Jurkat, Clone E6-1 (cell line): ENCODE measurements around the gene INTU.

ENCODE experiments used
- DNase-seq: peaks from one replicate; pipeline ENCODE4 v3.0.0-alpha.2; 2011; ENCODE audit warnings: low read depth, low spot score
- H3K4me3 ChIP-seq: 2 replicates; pipeline ENCODE4 v1.5.1; 2011; ENCODE audit warnings: mild to moderate bottlenecking, low read length, control low read depth, moderate library complexity

The INTU gene

GRCh38 chr4:127731406-127731805, 98.6 kb downstream of the INTU start:
- no peak for DNase-seq
- no peak overlapping the region for H3K4me3 ChIP-seq

- H3K4me3 ChIP-seq = no peak overlapping the region
- DNase-seq = peak; percentile 34
Measured at GRCh38 chr4:127732623-127733328, 100.0 kb downstream of the INTU start.

- H3K4me3 ChIP-seq = no peak overlapping the region
- DNase-seq = no peak
Measured at GRCh38 chr4:127734976-127735375, 102.2 kb downstream of the INTU start.

- DNase-seq = no peak
- no peak overlapping the region for H3K4me3 ChIP-seq
Measured at GRCh38 chr4:127737295-127737694, 104.5 kb downstream of the INTU start.

- no peak for DNase-seq
Measured at GRCh38 chr4:127741247-127741646, 108.5 kb downstream of the INTU start.

GRCh38 chr4:127747883-127748282, 115.1 kb downstream of the INTU start:
- no peak for DNase-seq
- no peak overlapping the region for H3K4me3 ChIP-seq

More at GRCh38 chr4:127741247-127741646, 108.5 kb downstream of the INTU start:
- H3K4me3 ChIP-seq = no peak overlapping the region

GRCh38 chr4:127748957-127749356, 116.2 kb downstream of the INTU start:
- DNase-seq = no peak
- no peak overlapping the region for H3K4me3 ChIP-seq

- no peak for DNase-seq
- no peak overlapping the region for H3K4me3 ChIP-seq
Measured at GRCh38 chr4:127756906-127757305, 124.1 kb downstream of the INTU start.

GRCh38 chr4:127759228-127759820, 126.6 kb downstream of the INTU start:
- no peak for DNase-seq

GRCh38 chr4:127759893-127760292, 127.1 kb downstream of the INTU start:
- DNase-seq = no peak
- H3K4me3 ChIP-seq = no peak overlapping the region

More at GRCh38 chr4:127759228-127759820, 126.6 kb downstream of the INTU start:
- no peak overlapping the region for H3K4me3 ChIP-seq

- H3K4me3 ChIP-seq = no peak overlapping the region
Measured at GRCh38 chr4:127771535-127772275, 138.9 kb downstream of the INTU start.

GRCh38 chr4:127772769-127773671, 140.3 kb downstream of the INTU start:
- DNase-seq = no peak
- H3K4me3 ChIP-seq = no peak overlapping the region

More at GRCh38 chr4:127771535-127772275, 138.9 kb downstream of the INTU start:
- no peak for DNase-seq

- H3K4me3 ChIP-seq = no peak overlapping the region
Measured at GRCh38 chr4:127775843-127776242, 143.1 kb downstream of the INTU start.

More at GRCh38 chr4:127775843-127776242, 143.1 kb downstream of the INTU start:
- DNase-seq = no peak
